ENCODE results near the gene POFUT1.
"Not testable (repeated sequence)": the region's sequence is repeated elsewhere in the genome, so short reads cannot be mapped to it uniquely, and the experiment has no call there.

POFUT1 gene

DNA sequence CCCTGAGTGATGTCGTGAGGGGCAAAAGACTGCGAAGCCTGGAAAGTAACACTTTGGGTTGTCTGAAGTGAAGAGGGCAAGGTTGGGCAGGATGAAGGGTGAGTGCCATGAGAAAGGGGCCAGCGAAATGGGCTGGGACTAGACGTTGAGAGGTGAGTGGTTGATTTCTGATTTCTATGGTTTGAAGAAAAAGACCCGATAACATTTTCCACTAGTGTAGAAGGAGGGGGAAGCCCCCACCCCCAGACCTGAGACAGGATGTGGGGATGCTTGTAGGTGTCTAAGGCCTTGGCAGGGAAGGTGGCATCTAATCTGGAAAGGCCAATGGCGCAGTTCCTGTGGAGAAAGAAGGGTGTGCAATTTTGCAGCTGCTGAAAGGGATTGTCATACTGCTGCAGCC, 44.5 kb downstream of the POFUT1 start:
- no peak for DNase-seq (ENCODE audit: low read depth)
- TF ChIP-seq, protein P1, sequence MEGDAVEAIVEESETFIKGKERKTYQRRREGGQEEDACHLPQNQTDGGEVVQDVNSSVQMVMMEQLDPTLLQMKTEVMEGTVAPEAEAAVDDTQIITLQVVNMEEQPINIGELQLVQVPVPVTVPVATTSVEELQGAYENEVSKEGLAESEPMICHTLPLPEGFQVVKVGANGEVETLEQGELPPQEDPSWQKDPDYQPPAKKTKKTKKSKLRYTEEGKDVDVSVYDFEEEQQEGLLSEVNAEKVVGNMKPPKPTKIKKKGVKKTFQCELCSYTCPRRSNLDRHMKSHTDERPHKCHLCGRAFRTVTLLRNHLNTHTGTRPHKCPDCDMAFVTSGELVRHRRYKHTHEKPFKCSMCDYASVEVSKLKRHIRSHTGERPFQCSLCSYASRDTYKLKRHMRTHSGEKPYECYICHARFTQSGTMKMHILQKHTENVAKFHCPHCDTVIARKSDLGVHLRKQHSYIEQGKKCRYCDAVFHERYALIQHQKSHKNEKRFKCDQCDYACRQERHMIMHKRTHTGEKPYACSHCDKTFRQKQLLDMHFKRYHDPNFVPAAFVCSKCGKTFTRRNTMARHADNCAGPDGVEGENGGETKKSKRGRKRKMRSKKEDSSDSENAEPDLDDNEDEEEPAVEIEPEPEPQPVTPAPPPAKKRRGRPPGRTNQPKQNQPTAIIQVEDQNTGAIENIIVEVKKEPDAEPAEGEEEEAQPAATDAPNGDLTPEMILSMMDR (IDR thresholded peaks at IDR 0.05; ENCODE audit: control insufficient read depth, extremely low read depth, insufficient read depth), result no peak
- no peak overlapping the region for H3K4me3 ChIP-seq (ENCODE audit: low read depth, low read length)

DNA sequence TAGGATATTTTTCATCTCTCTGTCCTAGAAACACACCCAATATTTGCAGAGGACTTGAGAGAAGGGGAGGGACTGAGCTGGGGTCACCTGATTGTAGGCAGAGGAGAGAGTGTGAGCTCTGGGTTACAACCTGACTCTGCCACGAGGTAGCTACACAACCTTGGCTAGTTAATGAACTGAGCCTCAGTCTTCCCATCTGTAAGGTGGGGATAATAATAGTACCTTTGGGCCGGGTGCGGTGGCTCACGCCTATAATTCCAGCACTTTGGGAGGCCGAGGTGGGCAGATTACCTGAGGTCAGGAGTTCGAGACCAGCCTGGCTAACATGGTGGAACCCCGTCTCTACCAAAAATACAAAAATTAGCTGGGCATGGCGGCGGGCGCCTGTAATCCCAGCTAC, 53.3 kb downstream of the POFUT1 start:
- DNase-seq (ENCODE audit: low read depth); H3K4me3 ChIP-seq (ENCODE audit: low read depth, low read length): not testable (repeated sequence)

DNA sequence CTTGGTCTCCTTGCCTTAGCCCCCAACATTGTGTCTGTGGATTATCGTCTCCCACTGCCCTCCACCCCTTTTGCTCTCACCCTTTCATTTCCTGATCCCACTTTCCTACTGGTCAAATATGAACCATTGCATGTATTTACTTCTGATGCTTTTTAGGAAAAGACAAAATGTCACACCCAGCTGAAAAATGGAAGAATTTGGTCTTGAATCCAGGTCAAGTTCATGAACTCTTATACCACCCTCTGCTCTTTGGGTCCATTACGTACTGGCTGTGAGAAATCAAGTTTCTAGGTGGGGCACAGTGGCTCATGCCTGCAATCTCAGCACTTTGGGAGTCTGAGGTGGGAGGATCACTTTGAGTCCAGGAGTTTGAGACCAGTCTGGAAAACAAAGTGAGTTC, 54.0 kb downstream of the POFUT1 start:
- TF ChIP-seq, protein P1 (IDR thresholded peaks at IDR 0.05; ENCODE audit: control insufficient read depth, extremely low read depth, insufficient read depth), result no peak
- no peak overlapping the region for H3K4me3 ChIP-seq (ENCODE audit: low read depth, low read length)
- no peak for DNase-seq (ENCODE audit: low read depth)

DNA sequence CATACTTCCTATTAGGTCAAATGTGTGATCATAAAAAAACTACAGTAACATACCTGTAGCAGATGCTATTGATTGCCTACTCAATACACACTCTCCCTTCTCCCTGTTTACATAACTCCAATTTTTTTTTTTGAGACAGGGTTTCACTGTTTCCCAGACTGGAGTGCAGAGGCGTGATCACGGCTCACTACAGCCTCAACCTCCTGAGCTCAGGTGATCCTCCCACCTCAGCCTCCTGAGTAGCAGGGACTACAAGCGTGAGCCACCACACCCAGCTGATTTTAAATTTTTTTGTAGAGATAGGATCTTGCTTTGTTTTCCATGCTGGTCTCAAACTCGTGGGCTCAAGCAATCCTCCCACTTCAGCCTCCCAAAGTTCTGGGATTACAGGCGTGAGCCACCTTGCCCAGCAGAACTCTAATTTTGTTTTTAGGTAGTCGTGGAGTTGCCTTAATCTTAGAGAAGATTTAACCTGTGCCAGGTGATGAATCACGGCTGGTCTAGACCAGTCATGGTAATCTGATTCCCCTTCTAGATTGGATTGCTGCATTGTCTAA, 55.8 kb downstream of the POFUT1 start:
- no peak for DNase-seq (ENCODE audit: low read depth)
- no peak overlapping the region for H3K4me3 ChIP-seq (ENCODE audit: low read depth, low read length)
- TF ChIP-seq, protein P1 (IDR thresholded peaks at IDR 0.05; ENCODE audit: control insufficient read depth, extremely low read depth, insufficient read depth), result no peak

DNA sequence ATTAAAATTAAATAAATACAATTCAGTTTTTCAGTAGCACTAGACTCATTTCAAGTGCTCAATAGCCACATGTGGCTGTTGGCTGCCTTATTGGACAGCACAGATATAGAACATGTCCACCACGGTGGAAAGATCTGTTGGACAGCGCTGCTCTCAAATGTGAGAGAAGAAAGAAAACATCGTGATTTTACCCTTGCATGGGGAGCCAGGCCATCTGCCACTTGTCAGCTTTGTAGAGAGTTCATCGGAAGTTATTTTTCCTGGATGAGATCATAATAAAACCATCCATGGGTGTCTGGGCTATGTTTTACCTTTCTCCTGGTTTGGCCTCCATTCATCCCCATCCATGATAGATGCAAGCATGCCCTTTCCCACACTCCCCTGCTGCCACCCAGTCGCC, 63.9 kb downstream of the POFUT1 start:
- H3K4me3 ChIP-seq (ENCODE audit: low read depth, low read length), result no peak overlapping the region
- DNase-seq (ENCODE audit: low read depth), result no peak
- TF ChIP-seq, protein P1 (IDR thresholded peaks at IDR 0.05; ENCODE audit: control insufficient read depth, extremely low read depth, insufficient read depth), result no peak

DNA sequence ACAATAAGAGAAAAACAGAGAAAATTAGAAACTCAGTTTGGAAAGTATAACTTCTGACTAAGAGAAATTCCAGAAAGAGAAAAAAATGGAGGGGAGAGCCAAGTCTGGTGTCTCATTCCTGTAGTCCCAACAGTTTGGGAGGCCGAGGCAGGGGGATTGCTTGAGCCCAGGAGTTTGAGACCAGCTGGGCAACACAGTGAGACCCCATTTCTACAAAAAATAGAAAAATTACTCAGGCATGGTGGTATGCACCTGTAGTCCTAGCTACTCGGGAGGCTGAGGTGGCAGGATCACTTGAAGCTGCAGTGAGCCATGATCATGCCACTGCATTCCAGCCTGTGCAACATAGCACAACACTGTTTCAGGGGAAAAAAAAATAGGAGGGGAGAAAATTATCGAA, 66.7 kb downstream of the POFUT1 start:
- TF ChIP-seq, protein P1 (IDR thresholded peaks at IDR 0.05; ENCODE audit: control insufficient read depth, extremely low read depth, insufficient read depth), result no peak
- no peak for DNase-seq (ENCODE audit: low read depth)
- no peak overlapping the region for H3K4me3 ChIP-seq (ENCODE audit: low read depth, low read length)

DNA sequence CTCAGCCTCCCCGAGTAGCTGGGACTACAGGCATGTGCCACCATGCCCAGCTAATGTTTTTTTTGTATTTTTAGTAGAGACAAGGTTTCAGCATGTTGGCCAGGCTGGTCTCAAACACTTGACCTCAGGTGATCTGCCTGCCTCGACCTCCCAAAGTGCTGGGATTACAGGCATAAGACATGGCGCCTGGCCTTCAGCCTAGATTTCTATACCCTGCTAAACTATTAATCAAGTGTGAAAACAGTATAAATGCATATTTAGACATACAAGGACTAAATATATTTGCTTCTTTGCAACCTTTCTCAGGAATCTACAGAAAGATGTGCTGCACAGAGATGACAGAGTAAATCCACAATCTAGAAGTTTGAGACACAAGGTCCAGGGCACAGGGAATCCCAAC, 67.5 kb downstream of the POFUT1 start:
- DNase-seq (ENCODE audit: low read depth); H3K4me3 ChIP-seq (ENCODE audit: low read depth, low read length): not testable (repeated sequence)

DNA sequence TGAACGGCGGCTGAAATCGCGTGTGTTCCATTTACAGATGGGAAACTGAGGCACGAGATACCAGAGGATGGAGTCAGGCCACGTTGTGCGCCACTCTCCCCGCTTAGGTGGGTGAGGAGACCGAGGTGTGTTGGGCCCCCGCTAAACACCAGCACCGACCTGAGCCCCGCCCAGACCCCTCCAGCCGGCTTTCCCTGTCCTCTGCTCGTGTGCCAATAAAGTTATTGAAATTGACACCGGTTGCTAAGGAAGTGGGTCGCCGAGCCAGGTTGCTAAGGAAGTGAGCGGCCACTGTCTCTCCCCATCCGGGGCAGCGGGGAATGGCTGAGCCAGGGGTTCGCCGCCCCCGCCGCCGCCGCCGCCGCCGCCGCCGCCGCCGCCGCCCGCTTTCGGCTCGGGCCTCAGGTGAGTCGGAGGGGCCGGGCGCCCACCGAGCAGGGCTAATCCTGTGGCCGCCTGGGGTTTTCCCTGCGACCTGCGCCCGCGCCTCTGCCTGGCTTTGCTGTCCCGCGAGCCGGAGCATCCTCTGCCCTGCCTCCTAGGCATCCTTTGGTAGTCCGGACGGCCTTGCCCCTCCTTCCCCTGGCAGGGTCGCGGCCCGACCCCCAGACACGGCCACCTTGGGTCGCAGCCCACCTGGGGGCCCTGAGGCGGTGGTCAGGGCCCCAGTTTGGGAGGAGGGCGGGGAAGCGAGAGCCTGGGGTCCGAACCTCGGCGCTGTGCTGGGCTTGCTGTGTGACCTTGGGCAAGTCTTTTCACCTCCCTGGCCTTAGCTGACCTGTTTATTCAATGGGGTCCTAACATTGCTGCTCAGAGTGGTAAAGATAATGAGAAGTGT, 69.9 kb downstream of the POFUT1 start, which contains the start of gene KIF3B:
TSS of gene KIF3B (plus strand) at position 291 of the 838 bp plus-strand sequence. CDS start 32,127 bp downstream, outside the sequence.
- peak; percentile 77 for DNase-seq (ENCODE audit: low read depth)
- H3K4me3 ChIP-seq (ENCODE audit: low read depth, low read length), result peak within 1 kb of the TSS; percentile 77
- TF ChIP-seq, protein P1 (IDR thresholded peaks at IDR 0.05; ENCODE audit: control insufficient read depth, extremely low read depth, insufficient read depth), result no peak

Measured in LNCaP clone FGC (cell line).